Gastroesophageal sphincter (tissue), 3 donors: ENCODE results near the gene FHAD1.

Experiments
- CTCF ChIP-seq, 4 experiments: fragments of 200-600 bp in 2 of 4; fragments of 450-650 bp in 2 of 4; sonication (generic) in 1 of 4; IDR thresholded peaks; one replicate each; pipeline ENCODE4 v1.5.1; 2017 to 2019; ENCODE audit warnings: antibody characterized with exemption in 4 of 4, mild to moderate bottlenecking in 2 of 4, moderate library complexity in 2 of 4
- EP300 ChIP-seq: sonication (generic); formaldehyde crosslinking; IDR thresholded peaks from one replicate; pipeline ENCODE4 v1.6.1; 2017; ENCODE audit warnings: antibody characterized with exemption, mild to moderate bottlenecking
- POLR2AphosphoS5 ChIP-seq: sonication (generic); formaldehyde crosslinking; IDR thresholded peaks from one replicate; pipeline ENCODE4 v1.6.1; 2017; ENCODE audit warnings: antibody characterized with exemption

DNA sequence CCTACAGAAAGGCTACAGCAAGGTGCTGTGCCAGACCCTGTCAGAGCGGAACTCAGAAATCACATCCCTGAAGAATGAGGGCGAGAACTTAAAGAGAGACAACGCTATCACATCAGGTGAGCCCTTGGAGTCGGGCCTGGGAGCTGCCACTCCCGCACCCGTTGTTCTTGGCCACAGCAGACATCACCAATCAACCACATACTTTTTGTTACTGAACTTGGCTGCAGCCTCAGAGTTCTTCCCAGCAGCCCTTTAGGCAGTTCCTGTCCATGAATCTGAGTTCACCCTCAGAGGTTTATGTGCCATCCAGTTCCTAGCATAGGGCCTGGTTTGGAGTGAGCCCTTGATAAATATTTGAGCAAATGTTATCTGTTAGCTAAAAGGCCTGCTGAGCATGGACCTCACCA is 61.6 kb downstream of the FHAD1 start:
- no peak for TF ChIP-seq POLR2AphosphoS5
- TF ChIP-seq CTCF (IDR thresholded peaks at IDR 0.05) = no peak
- TF ChIP-seq EP300 = no peak
